ENCODE measurements around the gene RHBDL2.
"Not testable (repeated sequence)": the region's sequence is repeated elsewhere in the genome, so short reads cannot be mapped to it uniquely, and the experiment has no call there.

Gene RHBDL2

DNA sequence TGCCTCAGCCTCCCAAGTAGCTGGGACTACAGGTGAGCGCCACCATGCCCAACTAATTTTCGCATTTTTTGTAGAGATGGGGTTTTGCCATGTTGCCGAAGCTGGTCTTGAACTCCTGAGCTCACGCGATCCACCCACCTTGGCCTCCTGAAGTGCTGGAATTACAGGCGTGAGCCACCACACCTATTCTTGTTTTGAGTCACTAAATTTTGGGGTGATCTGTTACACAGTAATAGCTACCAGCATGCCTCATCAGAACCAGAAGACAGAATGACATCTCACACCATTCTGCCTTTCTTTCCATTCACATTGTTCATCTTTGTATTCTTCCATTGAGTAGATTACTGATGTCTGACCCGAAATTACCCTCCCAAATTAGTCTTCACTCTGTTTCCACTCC is 9.1 kb downstream of the RHBDL2 start:
- no peak for DNase-seq

DNA sequence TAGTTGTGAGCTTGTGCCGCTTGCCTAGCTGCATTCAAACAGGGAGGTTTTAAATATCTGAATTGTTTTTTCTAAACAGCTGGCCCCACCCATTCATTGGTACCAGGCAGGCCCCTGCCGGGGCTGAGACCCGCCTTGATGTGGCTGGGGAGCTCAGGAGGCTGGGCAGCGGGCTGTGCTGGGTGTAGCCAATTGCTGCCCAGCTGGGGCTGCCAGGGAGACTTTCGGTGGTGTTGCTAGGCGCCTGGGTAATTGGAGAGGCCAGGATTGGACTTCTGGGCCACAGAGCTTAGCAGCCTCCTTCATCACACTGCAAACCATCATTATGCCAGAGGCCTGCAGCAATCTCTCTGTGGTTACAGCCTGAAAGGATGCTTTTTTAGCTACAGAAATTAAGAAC is 12.2 kb downstream of the RHBDL2 start:
- DNase-seq: no peak

GRCh38 chr1:38929054-38929453 is 12.6 kb downstream of the RHBDL2 start:
- DNase-seq: no peak

DNA sequence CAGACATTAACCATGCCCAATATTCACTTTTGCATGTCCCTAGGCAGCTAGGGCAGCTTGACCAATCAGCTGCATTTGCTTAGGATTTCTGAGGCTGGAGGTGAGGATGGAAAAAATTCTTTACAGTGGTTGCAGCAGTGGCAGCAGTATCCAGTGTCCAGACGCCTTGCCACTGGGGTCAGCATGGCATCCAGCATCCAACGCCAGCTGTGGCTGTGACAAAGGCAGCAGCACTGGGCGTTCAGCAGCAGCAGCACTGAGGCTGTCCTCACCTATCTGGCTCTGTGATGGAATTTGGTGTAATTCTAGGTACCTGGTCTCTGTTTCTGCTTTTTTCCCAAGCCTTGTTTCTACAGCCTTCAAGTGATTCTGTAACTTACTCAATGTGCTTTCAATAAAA is 15.5 kb downstream of the RHBDL2 start:
- no peak for DNase-seq

DNA sequence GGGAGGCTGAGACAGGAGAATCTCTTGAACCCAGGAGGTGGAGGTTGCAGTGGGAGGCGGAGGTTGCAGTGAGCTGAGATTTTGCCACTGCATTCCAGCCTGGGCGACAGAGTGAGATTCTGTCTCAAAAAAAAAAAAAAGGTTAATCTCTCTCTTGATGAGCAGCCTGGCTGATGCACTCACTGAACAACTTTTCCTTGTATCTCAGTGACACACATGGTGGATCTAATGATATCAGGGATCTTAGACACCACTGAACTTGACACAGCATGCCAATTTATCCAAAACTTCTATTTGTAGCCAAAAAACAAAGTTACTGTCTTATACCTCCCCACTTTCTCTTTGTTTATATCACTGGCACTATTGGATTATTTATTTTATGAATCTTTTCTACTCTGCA is 16.2 kb downstream of the RHBDL2 start:
- no peak for DNase-seq

- DNase-seq: no peak
Observed at GRCh38 chr1:38923607-38924006, 18.0 kb downstream of the RHBDL2 start.

DNA sequence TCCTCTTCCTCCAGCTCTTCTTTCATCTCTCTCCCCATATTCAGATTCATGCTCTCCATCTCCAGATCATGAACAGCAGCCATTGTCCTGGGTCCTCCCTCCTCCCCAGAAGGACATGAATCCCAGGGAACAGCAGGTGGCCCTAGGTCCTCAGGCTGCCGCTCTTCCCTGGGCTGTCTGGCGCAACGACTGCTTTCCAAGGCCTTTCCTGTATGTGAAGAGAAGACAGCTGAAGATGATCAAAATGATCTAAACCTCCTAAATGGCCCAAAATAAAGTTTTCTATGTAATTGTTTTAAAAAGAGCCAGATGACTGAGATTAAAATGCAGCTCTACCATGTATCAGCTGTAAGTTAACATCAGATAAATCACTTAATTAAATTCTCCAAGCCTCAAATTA is 22.5 kb downstream of the RHBDL2 start:
- no peak for DNase-seq

DNA sequence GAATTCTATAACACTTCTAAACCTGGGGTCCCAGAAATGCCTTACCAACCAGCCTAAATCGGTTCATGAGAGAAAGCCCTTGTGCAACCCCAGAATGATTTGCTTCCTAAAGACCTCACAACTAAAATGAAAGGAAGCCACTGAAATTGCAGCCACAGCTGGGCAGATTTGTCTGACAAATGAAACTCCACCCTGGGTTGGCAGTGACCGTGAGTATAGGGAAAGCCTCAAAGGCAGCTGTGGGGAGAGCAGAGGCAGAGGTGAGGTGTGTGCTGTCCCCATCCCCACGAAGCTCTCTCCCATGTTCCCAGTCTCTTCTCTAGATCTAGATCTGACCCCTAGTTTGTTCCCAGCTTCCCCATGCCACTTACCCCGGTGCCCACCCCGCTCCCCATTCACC is 23.1 kb downstream of the RHBDL2 start:
- no peak for DNase-seq

GRCh38 chr1:38917772-38918171 is 23.9 kb downstream of the RHBDL2 start:
- no peak for DNase-seq

DNA sequence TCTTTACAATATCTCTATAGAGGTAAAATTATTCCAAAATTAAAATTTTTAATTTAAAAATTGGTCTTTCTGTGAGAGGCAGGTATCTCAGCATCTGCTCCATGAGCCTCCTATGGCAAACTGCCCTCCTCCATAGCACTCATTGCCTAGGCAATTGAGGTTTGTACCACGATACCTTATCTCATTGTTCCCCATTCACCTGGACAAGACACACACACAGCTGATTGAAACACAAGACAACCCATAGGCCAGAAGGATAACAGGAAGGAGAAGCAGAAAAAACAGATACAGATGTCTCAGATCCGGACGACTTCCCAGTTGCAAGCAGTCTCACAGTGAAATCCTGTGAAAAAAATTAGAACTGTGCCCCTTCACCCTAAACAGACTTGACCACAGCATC is 24.3 kb downstream of the RHBDL2 start:
- DNase-seq: no peak

DNA sequence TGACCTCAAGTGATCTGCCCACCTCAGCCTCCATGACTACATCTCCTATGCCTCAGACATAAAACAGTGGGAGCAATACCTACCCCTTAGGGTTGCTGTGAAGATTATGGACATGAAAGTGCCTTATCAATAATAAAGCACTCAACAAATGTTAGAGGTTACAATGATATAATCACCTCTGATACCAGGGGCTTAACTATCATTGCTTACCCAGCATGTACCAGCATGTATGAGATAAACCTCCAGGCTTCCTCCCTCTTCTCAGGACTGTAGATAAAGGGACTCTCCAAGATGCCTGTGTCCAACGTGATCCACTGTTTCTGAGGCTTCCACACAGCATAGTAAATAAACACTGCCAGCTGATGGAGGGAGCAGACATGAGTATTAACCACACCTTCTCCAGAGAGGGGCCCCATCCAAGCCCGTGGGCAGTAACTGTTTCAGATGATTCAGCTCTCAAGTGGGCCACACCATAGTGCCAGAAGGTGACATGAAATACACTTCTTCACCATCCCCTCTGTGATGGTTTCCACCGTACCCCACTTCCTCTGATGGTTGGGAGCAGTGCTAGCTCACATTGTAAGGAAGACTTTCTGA is 26.2 kb downstream of the RHBDL2 start:
- DNase-seq: no peak

- DNase-seq: not testable (repeated sequence)
Observed at GRCh38 chr1:38914908-38915307, 26.7 kb downstream of the RHBDL2 start.

GRCh38 chr1:38908821-38909220 is 32.8 kb downstream of the RHBDL2 start:
- no peak for DNase-seq

DNA sequence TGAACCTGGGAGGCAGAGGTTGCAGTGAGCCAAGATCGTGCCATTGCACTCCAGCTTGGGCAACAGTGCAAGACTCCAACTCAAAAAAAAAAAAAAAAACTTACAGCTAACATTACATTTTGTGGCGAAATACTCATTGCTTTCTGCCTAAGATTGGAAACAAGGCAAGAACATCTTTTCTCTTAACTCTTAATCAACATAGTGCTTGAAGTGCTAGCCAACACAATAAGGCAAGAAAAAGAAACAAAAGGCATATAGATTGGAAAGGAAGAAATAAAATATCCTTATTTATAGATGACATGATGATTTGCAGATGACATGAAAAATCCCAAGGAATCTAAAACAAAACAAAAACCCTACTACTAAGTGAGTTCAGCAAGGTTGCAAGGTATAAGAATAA is 35.6 kb downstream of the RHBDL2 start:
- no peak for DNase-seq

GRCh38 chr1:38899560-38899959 is 42.1 kb downstream of the RHBDL2 start:
- DNase-seq: no peak

GRCh38 chr1:38898653-38899230 is 42.9 kb downstream of the RHBDL2 start:
- no peak for DNase-seq

GRCh38 chr1:38896169-38896568 is 45.5 kb downstream of the RHBDL2 start:
- no peak for DNase-seq

DNA sequence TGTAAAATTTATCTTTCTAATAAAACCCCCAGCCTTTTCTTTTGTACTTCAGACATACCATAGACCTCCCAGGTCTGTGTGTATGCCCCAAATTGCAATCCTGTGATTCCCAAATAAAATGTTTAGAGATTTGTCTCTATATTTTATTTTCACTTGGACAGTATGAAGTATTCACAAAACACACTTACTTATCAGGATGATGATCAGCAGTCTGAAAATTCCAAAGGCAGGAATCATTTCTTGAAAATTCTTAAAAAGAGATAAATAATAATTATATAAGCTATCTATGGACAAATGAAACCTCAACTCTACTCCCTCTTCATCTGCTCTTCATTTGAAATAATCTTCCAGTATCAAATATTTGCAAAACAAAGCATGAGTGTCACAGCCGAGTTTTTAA is 48.7 kb downstream of the RHBDL2 start:
- no peak for DNase-seq

DNA sequence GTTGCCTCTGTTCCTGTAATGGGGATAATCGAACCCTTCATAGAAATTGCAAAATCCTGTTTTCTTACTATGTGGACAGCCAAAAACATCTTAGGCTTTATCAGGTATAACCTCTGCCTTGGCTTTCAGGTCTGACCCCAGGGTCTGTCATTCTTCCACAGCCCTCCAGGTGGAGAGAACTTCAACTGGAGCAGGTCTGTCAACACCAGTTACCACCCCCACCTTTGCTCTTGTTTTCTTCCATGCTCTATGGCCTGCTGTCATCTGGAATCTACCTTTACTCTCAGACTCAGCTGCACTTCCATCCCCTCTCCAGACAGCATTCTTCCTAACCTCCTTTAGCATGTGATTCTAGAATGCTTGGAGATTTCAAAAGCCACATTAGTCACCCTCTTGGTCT is 49.9 kb downstream of the RHBDL2 start:
- peak in 1 of 2 donors; percentile 9 for DNase-seq

- no peak for DNase-seq
Observed at GRCh38 chr1:38889589-38889988, 52.0 kb downstream of the RHBDL2 start.

- DNase-seq: no peak
Observed at GRCh38 chr1:38888423-38889333, 53.0 kb downstream of the RHBDL2 start.

GRCh38 chr1:38885092-38885491 is 56.5 kb downstream of the RHBDL2 start:
- DNase-seq: no peak

DNA sequence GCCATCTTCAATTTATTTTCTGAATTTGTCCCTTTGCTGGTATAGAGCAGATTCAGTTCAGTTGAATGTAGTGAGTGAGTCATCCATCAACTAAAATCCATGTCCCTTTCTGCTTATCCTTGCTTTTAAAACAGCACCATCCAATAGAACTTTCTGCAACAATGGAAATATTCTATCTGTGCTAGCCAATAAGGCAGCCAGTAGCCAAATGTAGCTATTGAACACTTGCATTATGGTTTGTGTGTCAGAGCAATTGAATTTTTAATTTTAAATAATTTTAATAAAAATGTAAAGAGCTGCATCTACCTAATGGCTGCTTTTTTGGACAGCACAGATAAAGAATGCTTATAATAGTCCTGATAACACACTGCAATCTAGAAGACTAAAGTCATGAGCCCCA is 60.1 kb downstream of the RHBDL2 start, which contains the start of gene GJA9:
Gene GJA9, minus strand, starts transcription at position 101 of the 400 bp plus-strand sequence. CDS start 5,489 bp downstream, outside the sequence.
- DNase-seq: no peak

DNA sequence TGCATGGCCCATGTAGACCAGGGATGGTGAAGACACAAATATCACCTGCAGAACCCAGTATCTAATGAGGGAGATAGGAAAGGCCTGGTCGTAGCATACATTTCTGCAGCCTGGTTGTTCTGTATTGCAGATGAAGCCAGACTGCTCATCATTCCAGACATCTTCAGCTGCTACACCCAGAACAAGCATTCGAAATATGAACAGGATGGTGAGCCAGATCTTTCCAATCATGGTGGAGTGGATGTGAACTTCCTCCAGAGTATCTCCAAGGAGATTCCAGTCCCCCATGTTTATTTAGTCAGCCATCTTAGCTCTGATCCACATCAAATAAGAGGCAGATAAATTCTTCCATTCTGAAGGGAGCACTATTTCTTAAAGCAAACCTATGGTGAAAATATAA is 65.8 kb downstream of the RHBDL2 start:
- DNase-seq: no peak

All from CD4-positive, alpha-beta T cell treated with Interleukin-4 for 1 hour (primary cell).